SK-N-SH treated with all-trans-retinoic acid at 6 μM for 48 hours (cell line): ENCODE data around the gene MCM10.

Source experiments
- ATAC-seq: fragments of 200-7000 bp; cut with Tn5 transposase; 3 replicates; pipeline ENCODE4 v1.9.1; 2020; ENCODE audit warnings: mild to moderate bottlenecking, moderate library complexity
- ARNTL ChIP-seq: fragments of 450-650 bp; formaldehyde crosslinking; IDR thresholded peaks from 2 replicates; pipeline ENCODE4 v1.5.0; 2020; ENCODE audit warnings: low read depth, mild to moderate bottlenecking, moderate library complexity, borderline replicate concordance
- BACH2 ChIP-seq: fragments of 250-450 bp; sonication (Bioruptor Pico); IDR thresholded peaks from 2 replicates; pipeline ENCODE4 v1.9.0; 2021; ENCODE audit warnings: mild to moderate bottlenecking, borderline replicate concordance
- CSDC2 ChIP-seq: fragments of 250-450 bp; sonication (Bioruptor Pico); IDR thresholded peaks from 2 replicates; pipeline ENCODE4 v1.5.0; 2020; ENCODE audit warnings: mild to moderate bottlenecking, moderate library complexity
- ESRRG ChIP-seq: fragments of 250-450 bp; sonication (Bioruptor Pico); IDR thresholded peaks from 2 replicates; pipeline ENCODE4 v1.6.1; 2021; ENCODE audit warnings: mild to moderate bottlenecking
- GLIS3 ChIP-seq: fragments of 250-450 bp; sonication (Bioruptor Pico); IDR thresholded peaks from 2 replicates; pipeline ENCODE4 v1.5.0; 2020; ENCODE audit warnings: mild to moderate bottlenecking, moderate library complexity
- ISL1 ChIP-seq: fragments of 250-450 bp; sonication (Bioruptor Pico); IDR thresholded peaks from 2 replicates; pipeline ENCODE4 v2.1.2; 2022; ENCODE audit warnings: mild to moderate bottlenecking, moderate library complexity
- OSR1 ChIP-seq: fragments of 250-450 bp; sonication (Bioruptor Pico); IDR thresholded peaks from 2 replicates; pipeline ENCODE4 v1.8.0; 2022; ENCODE audit warnings: moderate library complexity, mild to moderate bottlenecking, inconsistent platforms
- PPARA ChIP-seq: fragments of 250-450 bp; sonication (Bioruptor Pico); IDR thresholded peaks from 2 replicates; pipeline ENCODE4 v1.5.0; 2020; ENCODE audit warnings: mild to moderate bottlenecking, borderline replicate concordance
- RARB ChIP-seq: fragments of 250-450 bp; sonication (Bioruptor Pico); IDR thresholded peaks from 2 replicates; pipeline ENCODE4 v1.8.0; 2021; ENCODE audit warnings: mild to moderate bottlenecking, moderate library complexity
- SNAI2 ChIP-seq: fragments of 250-450 bp; sonication (Bioruptor Pico); IDR thresholded peaks from 2 replicates; pipeline ENCODE4 v1.5.0; 2020; ENCODE audit warnings: mild to moderate bottlenecking, moderate library complexity
- TCF4 ChIP-seq: fragments of 250-450 bp; sonication (Bioruptor Pico); IDR thresholded peaks from 2 replicates; pipeline ENCODE4 v1.8.0; 2021; ENCODE audit warnings: mild to moderate bottlenecking, moderate library complexity, borderline replicate concordance
- TOX ChIP-seq: fragments of 250-450 bp; sonication (Bioruptor Pico); IDR thresholded peaks from 2 replicates; pipeline ENCODE4 v1.8.0; 2021; ENCODE audit warnings: mild to moderate bottlenecking, moderate library complexity, borderline replicate concordance
- ZC3H10 ChIP-seq: fragments of 250-450 bp; sonication (Bioruptor Pico); IDR thresholded peaks from 2 replicates; pipeline ENCODE4 v1.5.1; 2021; ENCODE audit warnings: mild to moderate bottlenecking, moderate library complexity
- ZFP3 ChIP-seq: fragments of 250-450 bp; sonication (Bioruptor Pico); IDR thresholded peaks from 2 replicates; pipeline ENCODE4 v1.5.0; 2020; ENCODE audit warnings: mild to moderate bottlenecking, moderate library complexity
- ZNF565 ChIP-seq: fragments of 450-650 bp; formaldehyde crosslinking; conservative IDR thresholded peaks from 2 replicates; pipeline ENCODE4 v1.5.0; 2020; ENCODE audit warnings: low read depth, mild to moderate bottlenecking, moderate library complexity
- ZNF70 ChIP-seq: fragments of 450-650 bp; formaldehyde crosslinking; IDR thresholded peaks from 2 replicates; pipeline ENCODE4 v1.5.0; 2020; ENCODE audit warnings: mild to moderate bottlenecking, moderate library complexity
- ZNF8 ChIP-seq: fragments of 450-650 bp; formaldehyde crosslinking; IDR thresholded peaks from 2 replicates; pipeline ENCODE4 v1.5.0; 2020; ENCODE audit warnings: mild to moderate bottlenecking, moderate library complexity
- TF ChIP-seq, protein P1 (sequence below): fragments of 250-450 bp; sonication (Bioruptor Pico); IDR thresholded peaks from 2 replicates; pipeline ENCODE4 v1.8.0; 2020; ENCODE audit warnings: mild to moderate bottlenecking, moderate library complexity, borderline replicate concordance
- TF ChIP-seq, protein P2 (sequence below): fragments of 250-450 bp; sonication (Bioruptor Pico); IDR thresholded peaks from 2 replicates; pipeline ENCODE4 v1.5.0; 2020; ENCODE audit warnings: mild to moderate bottlenecking, moderate library complexity
- TF ChIP-seq, protein P3 (sequence below): fragments of 250-450 bp; sonication (Bioruptor Pico); IDR thresholded peaks from 2 replicates; pipeline ENCODE4 v1.8.0; 2021; ENCODE audit warnings: low read depth, mild to moderate bottlenecking, moderate library complexity, borderline replicate concordance
- TF ChIP-seq, protein P4 (sequence below): fragments of 250-450 bp; sonication (Bioruptor Pico); IDR thresholded peaks from 2 replicates; pipeline ENCODE4 v1.5.1; 2020; ENCODE audit warnings: low read depth, mild to moderate bottlenecking, moderate library complexity
- TF ChIP-seq, protein P5 (sequence below): fragments of 250-450 bp; sonication (Bioruptor Pico); IDR thresholded peaks from 2 replicates; pipeline ENCODE4 v1.5.1; 2021; ENCODE audit warnings: mild to moderate bottlenecking, moderate library complexity

The MCM10 gene

DNA sequence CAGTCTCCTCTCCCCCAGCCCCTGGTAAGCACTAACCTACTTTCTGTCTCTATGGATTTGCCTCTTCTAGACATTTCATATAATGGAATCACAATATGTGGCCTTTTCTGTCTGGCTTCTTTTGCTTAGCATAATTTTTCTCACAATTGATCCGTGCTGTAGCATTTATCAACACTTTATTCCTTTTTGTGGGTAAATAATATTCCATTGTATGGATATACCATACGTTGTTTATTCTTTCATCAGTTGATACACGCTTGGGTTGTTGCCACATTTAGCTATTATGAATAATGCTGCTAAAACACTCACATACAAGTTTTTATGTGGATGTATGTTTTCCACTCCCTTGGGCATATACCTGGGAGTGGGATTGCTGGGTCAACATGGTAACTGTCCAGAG lies 25.8 kb downstream of the MCM10 start:
- TF ChIP-seq ESRRG (CRISPR knock-in tag): no peak
- no peak for TF ChIP-seq ZNF70
- peak; percentile 93 for TF ChIP-seq ZNF8 (CRISPR knock-in tag)
- TF ChIP-seq RARB: no peak
- ATAC-seq: no peak

DNA sequence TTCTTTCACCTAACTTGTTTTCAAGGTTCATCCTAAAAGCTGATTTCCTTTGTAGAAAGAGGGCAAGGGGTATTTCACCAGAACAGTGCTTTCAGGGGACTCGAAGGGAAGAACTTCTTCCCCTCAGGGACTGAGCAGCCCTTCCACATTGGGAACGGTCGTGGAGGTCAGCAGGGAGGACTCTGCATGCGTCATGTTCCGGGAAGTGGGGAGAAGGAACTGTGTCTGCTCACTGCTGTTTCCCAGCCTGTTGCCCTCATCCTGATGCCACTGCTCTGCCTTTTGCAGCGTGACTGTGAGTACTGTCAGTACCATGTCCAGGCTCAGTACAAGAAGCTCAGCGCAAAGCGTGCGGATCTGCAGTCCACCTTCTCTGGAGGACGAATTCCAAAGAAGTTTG lies 27.2 kb downstream of the MCM10 start:
- no peak for TF ChIP-seq ZNF565 (CRISPR knock-in tag)
- TF ChIP-seq SNAI2: no peak
- TF ChIP-seq TOX: no peak
- no peak for TF ChIP-seq ZNF70
- TF ChIP-seq OSR1 (CRISPR knock-in tag): no peak
- TF ChIP-seq, protein P1, sequence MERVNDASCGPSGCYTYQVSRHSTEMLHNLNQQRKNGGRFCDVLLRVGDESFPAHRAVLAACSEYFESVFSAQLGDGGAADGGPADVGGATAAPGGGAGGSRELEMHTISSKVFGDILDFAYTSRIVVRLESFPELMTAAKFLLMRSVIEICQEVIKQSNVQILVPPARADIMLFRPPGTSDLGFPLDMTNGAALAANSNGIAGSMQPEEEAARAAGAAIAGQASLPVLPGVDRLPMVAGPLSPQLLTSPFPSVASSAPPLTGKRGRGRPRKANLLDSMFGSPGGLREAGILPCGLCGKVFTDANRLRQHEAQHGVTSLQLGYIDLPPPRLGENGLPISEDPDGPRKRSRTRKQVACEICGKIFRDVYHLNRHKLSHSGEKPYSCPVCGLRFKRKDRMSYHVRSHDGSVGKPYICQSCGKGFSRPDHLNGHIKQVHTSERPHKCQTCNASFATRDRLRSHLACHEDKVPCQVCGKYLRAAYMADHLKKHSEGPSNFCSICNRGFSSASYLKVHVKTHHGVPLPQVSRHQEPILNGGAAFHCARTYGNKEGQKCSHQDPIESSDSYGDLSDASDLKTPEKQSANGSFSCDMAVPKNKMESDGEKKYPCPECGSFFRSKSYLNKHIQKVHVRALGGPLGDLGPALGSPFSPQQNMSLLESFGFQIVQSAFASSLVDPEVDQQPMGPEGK (CRISPR knock-in tag): no peak
- no peak for TF ChIP-seq GLIS3
- no peak for TF ChIP-seq PPARA (CRISPR knock-in tag)
- no peak for TF ChIP-seq ISL1 (CRISPR knock-in tag)
- TF ChIP-seq ZNF8 (CRISPR knock-in tag): no peak
- no peak for TF ChIP-seq ARNTL (CRISPR knock-in tag)
- TF ChIP-seq ZC3H10 (CRISPR knock-in tag): no peak
- TF ChIP-seq, protein P2, sequence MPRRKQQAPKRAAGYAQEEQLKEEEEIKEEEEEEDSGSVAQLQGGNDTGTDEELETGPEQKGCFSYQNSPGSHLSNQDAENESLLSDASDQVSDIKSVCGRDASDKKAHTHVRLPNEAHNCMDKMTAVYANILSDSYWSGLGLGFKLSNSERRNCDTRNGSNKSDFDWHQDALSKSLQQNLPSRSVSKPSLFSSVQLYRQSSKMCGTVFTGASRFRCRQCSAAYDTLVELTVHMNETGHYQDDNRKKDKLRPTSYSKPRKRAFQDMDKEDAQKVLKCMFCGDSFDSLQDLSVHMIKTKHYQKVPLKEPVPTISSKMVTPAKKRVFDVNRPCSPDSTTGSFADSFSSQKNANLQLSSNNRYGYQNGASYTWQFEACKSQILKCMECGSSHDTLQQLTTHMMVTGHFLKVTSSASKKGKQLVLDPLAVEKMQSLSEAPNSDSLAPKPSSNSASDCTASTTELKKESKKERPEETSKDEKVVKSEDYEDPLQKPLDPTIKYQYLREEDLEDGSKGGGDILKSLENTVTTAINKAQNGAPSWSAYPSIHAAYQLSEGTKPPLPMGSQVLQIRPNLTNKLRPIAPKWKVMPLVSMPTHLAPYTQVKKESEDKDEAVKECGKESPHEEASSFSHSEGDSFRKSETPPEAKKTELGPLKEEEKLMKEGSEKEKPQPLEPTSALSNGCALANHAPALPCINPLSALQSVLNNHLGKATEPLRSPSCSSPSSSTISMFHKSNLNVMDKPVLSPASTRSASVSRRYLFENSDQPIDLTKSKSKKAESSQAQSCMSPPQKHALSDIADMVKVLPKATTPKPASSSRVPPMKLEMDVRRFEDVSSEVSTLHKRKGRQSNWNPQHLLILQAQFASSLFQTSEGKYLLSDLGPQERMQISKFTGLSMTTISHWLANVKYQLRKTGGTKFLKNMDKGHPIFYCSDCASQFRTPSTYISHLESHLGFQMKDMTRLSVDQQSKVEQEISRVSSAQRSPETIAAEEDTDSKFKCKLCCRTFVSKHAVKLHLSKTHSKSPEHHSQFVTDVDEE (CRISPR knock-in tag): no peak
- TF ChIP-seq BACH2 (CRISPR knock-in tag): no peak
- no peak for TF ChIP-seq ZFP3
- no peak for TF ChIP-seq RARB
- TF ChIP-seq TCF4 (CRISPR knock-in tag): no peak
- no peak for TF ChIP-seq CSDC2 (CRISPR knock-in tag)
- TF ChIP-seq, protein P3, sequence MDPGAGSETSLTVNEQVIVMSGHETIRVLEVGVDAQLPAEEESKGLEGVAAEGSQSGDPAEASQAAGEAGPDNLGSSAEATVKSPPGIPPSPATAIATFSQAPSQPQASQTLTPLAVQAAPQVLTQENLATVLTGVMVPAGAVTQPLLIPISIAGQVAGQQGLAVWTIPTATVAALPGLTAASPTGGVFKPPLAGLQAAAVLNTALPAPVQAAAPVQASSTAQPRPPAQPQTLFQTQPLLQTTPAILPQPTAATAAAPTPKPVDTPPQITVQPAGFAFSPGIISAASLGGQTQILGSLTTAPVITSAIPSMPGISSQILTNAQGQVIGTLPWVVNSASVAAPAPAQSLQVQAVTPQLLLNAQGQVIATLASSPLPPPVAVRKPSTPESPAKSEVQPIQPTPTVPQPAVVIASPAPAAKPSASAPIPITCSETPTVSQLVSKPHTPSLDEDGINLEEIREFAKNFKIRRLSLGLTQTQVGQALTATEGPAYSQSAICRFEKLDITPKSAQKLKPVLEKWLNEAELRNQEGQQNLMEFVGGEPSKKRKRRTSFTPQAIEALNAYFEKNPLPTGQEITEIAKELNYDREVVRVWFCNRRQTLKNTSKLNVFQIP (CRISPR knock-in tag): no peak
- TF ChIP-seq, protein P4, sequence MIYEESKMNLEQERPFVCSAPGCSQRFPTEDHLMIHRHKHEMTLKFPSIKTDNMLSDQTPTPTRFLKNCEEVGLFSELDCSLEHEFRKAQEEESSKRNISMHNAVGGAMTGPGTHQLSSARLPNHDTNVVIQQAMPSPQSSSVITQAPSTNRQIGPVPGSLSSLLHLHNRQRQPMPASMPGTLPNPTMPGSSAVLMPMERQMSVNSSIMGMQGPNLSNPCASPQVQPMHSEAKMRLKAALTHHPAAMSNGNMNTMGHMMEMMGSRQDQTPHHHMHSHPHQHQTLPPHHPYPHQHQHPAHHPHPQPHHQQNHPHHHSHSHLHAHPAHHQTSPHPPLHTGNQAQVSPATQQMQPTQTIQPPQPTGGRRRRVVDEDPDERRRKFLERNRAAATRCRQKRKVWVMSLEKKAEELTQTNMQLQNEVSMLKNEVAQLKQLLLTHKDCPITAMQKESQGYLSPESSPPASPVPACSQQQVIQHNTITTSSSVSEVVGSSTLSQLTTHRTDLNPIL (CRISPR knock-in tag): no peak
- TF ChIP-seq, all 23 proteins: peak for 0
- ATAC-seq: no peak

DNA sequence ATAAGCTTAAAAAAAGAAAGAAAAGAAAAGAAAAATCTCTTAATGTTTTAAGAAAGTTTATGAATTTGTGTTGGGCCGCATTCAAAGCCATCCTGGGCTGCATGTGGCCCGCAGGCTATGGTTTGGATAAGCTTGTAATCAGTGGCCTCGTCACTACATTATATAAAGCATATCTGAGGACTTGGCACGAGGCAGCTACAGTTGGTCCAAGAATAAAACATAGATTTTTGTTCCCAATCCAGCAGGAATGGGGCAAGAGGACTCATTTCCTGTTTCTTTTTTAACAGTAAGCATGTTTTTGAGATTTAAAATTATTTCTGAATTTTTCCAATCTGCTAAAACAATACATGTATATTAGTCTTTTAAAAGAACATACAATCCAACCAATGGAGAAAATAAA lies 28.6 kb downstream of the MCM10 start:
- ATAC-seq: no peak
- TF ChIP-seq ZFP3 (no peak), ZNF70 (no peak), ISL1 (CRISPR knock-in tag) (no peak), RARB (no peak), ZC3H10 (CRISPR knock-in tag) (no peak), BACH2 (CRISPR knock-in tag) (no peak), ZNF565 (CRISPR knock-in tag) (no peak), TCF4 (CRISPR knock-in tag) (no peak), SNAI2 (no peak)
- TF ChIP-seq, protein P2 (CRISPR knock-in tag): no peak
- TF ChIP-seq, protein P3 (CRISPR knock-in tag): no peak
- TF ChIP-seq, protein P4 (CRISPR knock-in tag): no peak
- TF ChIP-seq, protein P5, sequence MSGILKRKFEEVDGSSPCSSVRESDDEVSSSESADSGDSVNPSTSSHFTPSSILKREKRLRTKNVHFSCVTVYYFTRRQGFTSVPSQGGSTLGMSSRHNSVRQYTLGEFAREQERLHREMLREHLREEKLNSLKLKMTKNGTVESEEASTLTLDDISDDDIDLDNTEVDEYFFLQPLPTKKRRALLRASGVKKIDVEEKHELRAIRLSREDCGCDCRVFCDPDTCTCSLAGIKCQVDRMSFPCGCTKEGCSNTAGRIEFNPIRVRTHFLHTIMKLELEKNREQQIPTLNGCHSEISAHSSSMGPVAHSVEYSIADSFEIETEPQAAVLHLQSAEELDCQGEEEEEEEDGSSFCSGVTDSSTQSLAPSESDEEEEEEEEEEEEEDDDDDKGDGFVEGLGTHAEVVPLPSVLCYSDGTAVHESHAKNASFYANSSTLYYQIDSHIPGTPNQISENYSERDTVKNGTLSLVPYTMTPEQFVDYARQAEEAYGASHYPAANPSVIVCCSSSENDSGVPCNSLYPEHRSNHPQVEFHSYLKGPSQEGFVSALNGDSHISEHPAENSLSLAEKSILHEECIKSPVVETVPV: no peak
